Mesothelial cell of epicardium (in vitro differentiated cells): ENCODE measurements around the gene REV1. TPM values are rescaled to one million over a fixed set of nuclear protein-coding genes. Genes with fewer than 3 reads are reported as not detected.

ENCODE experiments used
- DNase-seq, 2 experiments: peaks; one replicate each; pipeline ENCODE4 v3.0.0; 2021; ENCODE audit warnings: low spot score in 2 of 2; ENCODE audit not compliant: unreplicated experiment in 2 of 2
- H3K27ac Mint-ChIP-seq: 2 replicates; pipeline ENCODE4 v1.8.0; 2021; ENCODE audit warnings: mixed read lengths
- H3K27me3 Mint-ChIP-seq: 2 replicates; pipeline ENCODE4 v1.8.0; 2021; ENCODE audit warnings: low read depth, mixed read lengths
- H3K36me3 Mint-ChIP-seq: 2 replicates; pipeline ENCODE4 v1.8.0; 2021; ENCODE audit warnings: mixed read lengths
- H3K4me1 Mint-ChIP-seq: 2 replicates; pipeline ENCODE4 v1.8.0; 2021; ENCODE audit warnings: mixed read lengths
- H3K4me3 Mint-ChIP-seq: 2 replicates; pipeline ENCODE4 v1.8.0; 2021; ENCODE audit warnings: mild to moderate bottlenecking, moderate library complexity, mixed read lengths
- H3K9me3 Mint-ChIP-seq: 2 replicates; pipeline ENCODE4 v1.8.0; 2021; ENCODE audit warnings: mixed read lengths
- total RNA-seq: library from RNA; stranded (reverse); gene quantifications from 3 replicates; pipeline ENCODE4 v1.2.1, GENCODE V29; 2021
- TF ChIP-seq, protein P1 (sequence below): fragments of 200-600 bp; sonication (generic); IDR thresholded peaks from one replicate; pipeline ENCODE4 v1.5.0; 2021; ENCODE audit warnings: antibody characterized with exemption; ENCODE audit not compliant: unreplicated experiment

REV1 gene
- total RNA-seq, 1 donor from 2014 or later = 58.7 TPM

DNA sequence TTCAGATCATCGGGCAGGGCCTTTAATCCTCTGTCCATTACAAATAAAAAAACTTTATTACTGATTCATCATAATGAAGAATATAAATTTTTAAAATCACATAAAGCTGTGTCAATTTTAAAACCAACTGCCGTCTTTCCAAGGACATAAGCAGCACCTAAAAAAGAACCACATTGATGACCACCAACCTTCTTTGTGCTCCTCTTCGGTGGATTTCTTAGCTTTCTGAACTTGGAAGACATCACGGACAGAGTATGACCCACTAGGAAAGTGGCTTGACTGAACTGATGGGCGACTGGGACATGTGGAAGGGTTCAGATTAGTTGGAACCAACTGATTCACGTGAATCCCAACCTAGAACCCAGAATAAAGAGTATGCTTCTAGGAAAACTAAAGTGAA, 83.7 kb downstream of the REV1 start:
- TF ChIP-seq, protein P1, sequence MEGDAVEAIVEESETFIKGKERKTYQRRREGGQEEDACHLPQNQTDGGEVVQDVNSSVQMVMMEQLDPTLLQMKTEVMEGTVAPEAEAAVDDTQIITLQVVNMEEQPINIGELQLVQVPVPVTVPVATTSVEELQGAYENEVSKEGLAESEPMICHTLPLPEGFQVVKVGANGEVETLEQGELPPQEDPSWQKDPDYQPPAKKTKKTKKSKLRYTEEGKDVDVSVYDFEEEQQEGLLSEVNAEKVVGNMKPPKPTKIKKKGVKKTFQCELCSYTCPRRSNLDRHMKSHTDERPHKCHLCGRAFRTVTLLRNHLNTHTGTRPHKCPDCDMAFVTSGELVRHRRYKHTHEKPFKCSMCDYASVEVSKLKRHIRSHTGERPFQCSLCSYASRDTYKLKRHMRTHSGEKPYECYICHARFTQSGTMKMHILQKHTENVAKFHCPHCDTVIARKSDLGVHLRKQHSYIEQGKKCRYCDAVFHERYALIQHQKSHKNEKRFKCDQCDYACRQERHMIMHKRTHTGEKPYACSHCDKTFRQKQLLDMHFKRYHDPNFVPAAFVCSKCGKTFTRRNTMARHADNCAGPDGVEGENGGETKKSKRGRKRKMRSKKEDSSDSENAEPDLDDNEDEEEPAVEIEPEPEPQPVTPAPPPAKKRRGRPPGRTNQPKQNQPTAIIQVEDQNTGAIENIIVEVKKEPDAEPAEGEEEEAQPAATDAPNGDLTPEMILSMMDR = no peak
- DNase-seq = no peak
- Mint-ChIP-seq H3K27ac (no peak overlapping the region), H3K9me3 (no peaks in the 10 kb centered on the region), H3K27me3 (no peaks in the 10 kb centered on the region), H3K4me1 (peaks cover 16% of the 10 kb centered on the region), H3K36me3 (peaks cover 21% of the 10 kb centered on the region), H3K4me3 (no peak overlapping the region)

- TF ChIP-seq, protein P1 = no peak
- H3K27ac Mint-ChIP-seq = peak overlapping the region; percentile 43
- no peak for DNase-seq
- peaks cover 16% of the 10 kb centered on the region for H3K4me1 Mint-ChIP-seq
- H3K4me3 Mint-ChIP-seq = no peak overlapping the region
- H3K27me3 Mint-ChIP-seq = no peaks in the 10 kb centered on the region
- H3K36me3 Mint-ChIP-seq = peaks cover 20% of the 10 kb centered on the region
- H3K9me3 Mint-ChIP-seq = no peaks in the 10 kb centered on the region
These were observed 84.8 kb downstream of the REV1 start for GRCh38 chr2:99404797-99405669.

- TF ChIP-seq, protein P1 = no peak
- peaks cover 29% of the 10 kb centered on the region for H3K36me3 Mint-ChIP-seq
- H3K27me3 Mint-ChIP-seq = no peaks in the 10 kb centered on the region
- DNase-seq = no peak
- no peak overlapping the region for H3K4me3 Mint-ChIP-seq
- H3K27ac Mint-ChIP-seq = peak overlapping the region; percentile 43
- H3K4me1 Mint-ChIP-seq = peaks cover 16% of the 10 kb centered on the region
- H3K9me3 Mint-ChIP-seq = no peaks in the 10 kb centered on the region
These were observed 85.6 kb downstream of the REV1 start for GRCh38 chr2:99404039-99404796.

DNA sequence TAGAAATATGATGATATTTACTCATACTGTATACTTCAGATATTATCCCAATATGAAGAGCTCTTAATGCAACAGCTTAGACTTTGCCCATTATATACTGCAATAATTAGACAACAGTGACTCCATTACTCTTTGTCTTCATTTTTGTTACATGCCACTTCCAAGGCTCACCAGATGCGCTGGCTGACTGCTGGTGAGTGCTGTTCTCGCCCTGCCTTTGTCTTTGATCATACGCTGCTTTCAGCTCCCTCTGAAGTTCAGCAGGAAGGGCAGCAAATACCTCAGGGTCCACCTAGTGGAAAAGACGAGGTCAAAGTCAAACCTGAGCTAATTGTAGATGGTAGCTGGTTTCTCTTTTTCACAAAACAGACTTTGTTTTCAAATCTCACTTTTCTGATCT, 86.3 kb downstream of the REV1 start:
- peak overlapping the region; percentile 43 for H3K27ac Mint-ChIP-seq
- no peaks in the 10 kb centered on the region for H3K9me3 Mint-ChIP-seq
- H3K36me3 Mint-ChIP-seq = peaks cover 32% of the 10 kb centered on the region
- TF ChIP-seq, protein P1 = no peak
- peaks cover 16% of the 10 kb centered on the region for H3K4me1 Mint-ChIP-seq
- no peaks in the 10 kb centered on the region for H3K27me3 Mint-ChIP-seq
- no peak for DNase-seq
- H3K4me3 Mint-ChIP-seq = no peak overlapping the region

DNA sequence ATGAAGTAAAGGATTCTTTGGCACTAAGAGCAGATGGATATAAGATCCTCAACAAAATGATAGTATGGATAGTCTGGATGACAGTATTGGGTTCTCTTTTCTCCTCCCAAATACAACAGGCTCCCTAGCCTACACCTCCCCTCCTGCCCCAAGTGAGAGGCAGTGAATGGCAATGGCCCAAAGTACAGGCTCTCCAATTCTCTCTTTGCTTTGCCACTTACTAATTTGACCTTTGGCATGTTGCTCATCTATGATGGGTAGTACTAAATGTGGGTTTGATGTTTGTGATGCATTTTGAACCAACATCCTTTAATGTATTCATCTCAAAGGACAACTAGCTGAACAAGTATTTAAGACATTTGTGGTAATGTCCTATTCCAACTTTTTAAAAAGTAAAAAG, 86.7 kb downstream of the REV1 start:
- H3K9me3 Mint-ChIP-seq = no peaks in the 10 kb centered on the region
- H3K36me3 Mint-ChIP-seq = peaks cover 35% of the 10 kb centered on the region
- H3K4me3 Mint-ChIP-seq = no peak overlapping the region
- H3K4me1 Mint-ChIP-seq = peaks cover 16% of the 10 kb centered on the region
- TF ChIP-seq, protein P1 = no peak
- H3K27ac Mint-ChIP-seq = no peak overlapping the region
- no peak for DNase-seq
- H3K27me3 Mint-ChIP-seq = no peaks in the 10 kb centered on the region
